Brain microvascular endothelial cell (primary cell): ENCODE data around the gene ANXA2R.

Experiments
- DNase-seq: peaks from one replicate; pipeline ENCODE4 v3.0.0-alpha.2; 2020
- H3K27ac ChIP-seq: fragments of 250-450 bp; sonication (Bioruptor Pico); 2 replicates; pipeline ENCODE4 v1.5.1; 2020; ENCODE audit warnings: mild to moderate bottlenecking, moderate library complexity
- H3K27me3 ChIP-seq: fragments of 250-450 bp; sonication (Bioruptor Pico); replicated peaks from 2 replicates; pipeline ENCODE4 v1.5.1; 2020; ENCODE audit warnings: mild to moderate bottlenecking
- H3K36me3 ChIP-seq: fragments of 250-450 bp; sonication (Bioruptor Pico); replicated peaks from 2 replicates; pipeline ENCODE4 v1.5.1; 2020; ENCODE audit warnings: mild to moderate bottlenecking
- H3K4me3 ChIP-seq: 2 replicates; pipeline ENCODE4 v1.5.1; 2011; ENCODE audit warnings: low read depth, mild to moderate bottlenecking, control low read depth, low read length, moderate library complexity
- in situ Hi-C: cut with HindIII; loops from 2 replicates; pipeline ENCODE4 v1.10.0; 2017; ENCODE audit warnings: low sequenced_read_pairs, low pct_ligation_motif_present
- TF ChIP-seq, protein P1 (sequence below): IDR thresholded peaks from 2 replicates; pipeline ENCODE4 v1.5.1; 2011; ENCODE audit warnings: low read depth, mild to moderate bottlenecking, moderate library complexity, low read length, control low read depth, inconsistent platforms; ENCODE audit errors: missing control alignments

ANXA2R gene

DNA sequence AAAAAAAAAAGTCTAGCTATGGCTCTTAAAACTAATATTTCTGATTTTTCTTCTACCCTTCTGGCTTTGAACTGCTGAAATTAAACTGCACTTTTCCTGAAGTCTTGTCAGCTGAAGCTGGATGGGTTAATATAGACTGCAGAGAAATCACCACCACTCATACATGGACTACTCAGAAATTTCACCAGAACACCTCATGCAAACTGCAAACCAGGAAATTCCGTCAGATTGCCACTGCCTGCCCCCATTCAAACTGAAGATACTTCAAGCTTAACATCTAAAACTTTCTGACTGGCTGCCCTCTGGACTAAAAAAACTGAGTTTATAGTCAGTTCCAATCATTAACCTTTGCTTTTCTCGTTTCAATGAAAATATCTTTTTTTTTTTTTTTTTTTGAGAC is 11.6 kb upstream of the ANXA2R start:
- TF ChIP-seq, protein P1, sequence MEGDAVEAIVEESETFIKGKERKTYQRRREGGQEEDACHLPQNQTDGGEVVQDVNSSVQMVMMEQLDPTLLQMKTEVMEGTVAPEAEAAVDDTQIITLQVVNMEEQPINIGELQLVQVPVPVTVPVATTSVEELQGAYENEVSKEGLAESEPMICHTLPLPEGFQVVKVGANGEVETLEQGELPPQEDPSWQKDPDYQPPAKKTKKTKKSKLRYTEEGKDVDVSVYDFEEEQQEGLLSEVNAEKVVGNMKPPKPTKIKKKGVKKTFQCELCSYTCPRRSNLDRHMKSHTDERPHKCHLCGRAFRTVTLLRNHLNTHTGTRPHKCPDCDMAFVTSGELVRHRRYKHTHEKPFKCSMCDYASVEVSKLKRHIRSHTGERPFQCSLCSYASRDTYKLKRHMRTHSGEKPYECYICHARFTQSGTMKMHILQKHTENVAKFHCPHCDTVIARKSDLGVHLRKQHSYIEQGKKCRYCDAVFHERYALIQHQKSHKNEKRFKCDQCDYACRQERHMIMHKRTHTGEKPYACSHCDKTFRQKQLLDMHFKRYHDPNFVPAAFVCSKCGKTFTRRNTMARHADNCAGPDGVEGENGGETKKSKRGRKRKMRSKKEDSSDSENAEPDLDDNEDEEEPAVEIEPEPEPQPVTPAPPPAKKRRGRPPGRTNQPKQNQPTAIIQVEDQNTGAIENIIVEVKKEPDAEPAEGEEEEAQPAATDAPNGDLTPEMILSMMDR: no peak
- no peaks in the 10 kb centered on the region for H3K36me3 ChIP-seq
- H3K4me3 ChIP-seq: no peak overlapping the region
- no peaks in the 10 kb centered on the region for H3K27me3 ChIP-seq
- in situ Hi-C loops: no loop called here
- no peak for DNase-seq
- no peak overlapping the region for H3K27ac ChIP-seq

DNA sequence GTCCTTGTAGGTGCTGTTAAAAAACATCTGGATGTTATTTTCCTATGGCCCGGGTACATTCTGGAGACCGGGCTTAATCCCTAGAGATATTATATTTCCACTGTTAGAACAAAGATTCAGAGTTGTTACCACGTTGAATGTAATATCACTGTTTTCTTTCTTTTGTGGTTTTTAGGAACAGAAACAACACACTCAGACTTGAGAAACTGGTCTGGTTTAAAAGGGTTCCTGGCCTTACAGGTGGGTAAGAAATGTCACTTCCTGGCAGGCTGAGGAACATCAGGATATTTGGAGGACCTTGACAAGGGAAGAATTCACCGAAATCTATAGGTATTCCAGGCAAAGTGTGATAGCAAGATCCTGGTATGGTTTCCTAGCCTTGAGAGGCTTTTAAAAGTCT is 10.3 kb upstream of the ANXA2R start:
- DNase-seq: no peak
- in situ Hi-C loops: no loop called here
- Histone ChIP-seq H3K27ac (no peak overlapping the region), H3K4me3 (no peak overlapping the region), H3K27me3 (no peaks in the 10 kb centered on the region), H3K36me3 (no peaks in the 10 kb centered on the region)
- TF ChIP-seq, protein P1: no peak

GRCh38 chr5:43049236-43049635 is 9.1 kb upstream of the ANXA2R start:
- Histone ChIP-seq H3K36me3 (no peaks in the 10 kb centered on the region), H3K27ac (no peak overlapping the region), H3K27me3 (no peaks in the 10 kb centered on the region), H3K4me3 (no peak overlapping the region)
- in situ Hi-C loops: no loop called here
- no peak for DNase-seq
- TF ChIP-seq, protein P1: no peak

DNA sequence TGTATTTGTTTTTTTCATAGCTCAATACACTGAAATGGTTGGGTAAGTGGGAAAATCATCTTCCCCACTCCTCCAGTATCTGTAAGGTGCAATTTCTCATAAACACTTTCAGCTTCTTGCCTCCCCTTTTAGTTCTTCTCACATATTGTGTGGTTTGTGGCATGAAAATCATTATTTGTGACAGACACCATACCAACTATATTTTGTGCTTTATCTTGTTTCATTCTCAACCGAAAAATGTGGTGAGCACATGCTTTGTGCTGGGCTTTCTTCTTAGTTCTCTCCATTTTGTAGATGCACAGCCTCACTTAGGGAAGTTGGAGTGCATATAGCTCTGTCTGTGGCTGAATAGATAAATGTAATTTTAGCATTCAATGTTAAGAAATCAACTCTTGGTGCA is 6.4 kb upstream of the ANXA2R start:
- DNase-seq: no peak
- Histone ChIP-seq H3K36me3 (no peaks in the 10 kb centered on the region), H3K27me3 (no peaks in the 10 kb centered on the region), H3K27ac (no peak overlapping the region), H3K4me3 (no peak overlapping the region)
- TF ChIP-seq, protein P1: no peak
- in situ Hi-C loops: no loop called here

- H3K36me3 ChIP-seq: no peaks in the 10 kb centered on the region
- no peaks in the 10 kb centered on the region for H3K27me3 ChIP-seq
- TF ChIP-seq, protein P1: no peak
- DNase-seq: no peak
- H3K4me3 ChIP-seq: no peak overlapping the region
- in situ Hi-C loops: no loop called here
- no peak overlapping the region for H3K27ac ChIP-seq
Observed at GRCh38 chr5:43045236-43045635, 5.1 kb upstream of the ANXA2R start.

- TF ChIP-seq, protein P1: no peak
- in situ Hi-C loops: no loop called here
- Histone ChIP-seq H3K36me3 (no peaks in the 10 kb centered on the region), H3K27ac (no peak overlapping the region), H3K4me3 (peak overlapping the region; percentile 55), H3K27me3 (no peaks in the 10 kb centered on the region)
- DNase-seq: no peak
Observed at GRCh38 chr5:43044181-43044914, 4.2 kb upstream of the ANXA2R start.
